H9 (cell line): ENCODE measurements around the gene CRHR2. TPM values are rescaled to one million over a fixed set of nuclear protein-coding genes. Genes with fewer than 3 reads are reported as not detected.

Source experiments
- DNase-seq: peaks from one replicate; pipeline ENCODE4 v3.0.0-alpha.2; 2017
- H2AFZ ChIP-seq: one replicate; pipeline ENCODE4 v1.6.1; 2013; ENCODE audit warnings: mild to moderate bottlenecking, low read length, control low read depth, moderate library complexity
- H2AK5ac ChIP-seq: 2 replicates; pipeline ENCODE4 v1.6.1; 2013; ENCODE audit warnings: low read length, control low read depth, mixed read lengths; ENCODE audit not compliant: insufficient read length
- H2BK120ac ChIP-seq: one replicate; pipeline ENCODE4 v1.6.1; 2013; ENCODE audit warnings: low read depth, mild to moderate bottlenecking, low read length, control low read depth, inconsistent platforms; ENCODE audit not compliant: poor library complexity, severe bottlenecking
- H2BK12ac ChIP-seq: 2 replicates; pipeline ENCODE4 v1.6.1; 2013; ENCODE audit warnings: low read length, control low read depth, mixed read lengths, low read depth; ENCODE audit not compliant: insufficient read length
- H2BK15ac ChIP-seq: 2 replicates; pipeline ENCODE4 v1.6.1; 2013; ENCODE audit warnings: low read depth, low read length, control low read depth
- H2BK20ac ChIP-seq: one replicate; pipeline ENCODE4 v1.6.1; 2013; ENCODE audit warnings: low read depth, mild to moderate bottlenecking, low read length, control low read depth, inconsistent platforms; ENCODE audit not compliant: poor library complexity, severe bottlenecking
- H2BK5ac ChIP-seq: 2 replicates; pipeline ENCODE4 v1.6.1; 2013; ENCODE audit warnings: low read length, control low read depth, mixed read lengths; ENCODE audit not compliant: insufficient read length
- H3K14ac ChIP-seq: 2 replicates; pipeline ENCODE4 v1.6.1; 2013; ENCODE audit warnings: low read length, control low read depth; ENCODE audit not compliant: insufficient read depth
- H3K18ac ChIP-seq: 2 replicates; pipeline ENCODE4 v1.6.1; 2013; ENCODE audit warnings: low read depth, mild to moderate bottlenecking, mixed read lengths, low read length, control low read depth; ENCODE audit not compliant: insufficient read length
- H3K23ac ChIP-seq: 2 replicates; pipeline ENCODE4 v1.6.1; 2013; ENCODE audit warnings: low read length, control low read depth, mixed read lengths, low read depth; ENCODE audit not compliant: insufficient read length
- H3K23me2 ChIP-seq: 2 replicates; pipeline ENCODE4 v1.6.1; 2013; ENCODE audit warnings: low read depth, mild to moderate bottlenecking, mixed read lengths, low read length, control low read depth; ENCODE audit not compliant: insufficient read length, poor library complexity, severe bottlenecking
- H3K27ac ChIP-seq: 2 replicates; pipeline ENCODE4 v1.5.1; 2013; ENCODE audit warnings: low read length, control low read depth, mixed read lengths, low read depth; ENCODE audit not compliant: insufficient read length
- H3K27me3 ChIP-seq: 2 replicates; pipeline ENCODE4 v1.6.1; 2013; ENCODE audit warnings: low read length, control low read depth, inconsistent platforms; ENCODE audit not compliant: insufficient read depth
- H3K4ac ChIP-seq: 2 replicates; pipeline ENCODE4 v1.6.1; 2013; ENCODE audit warnings: low read depth, mild to moderate bottlenecking, control low read depth, inconsistent platforms, low read length, moderate library complexity
- H3K4me1 ChIP-seq: 2 replicates; pipeline ENCODE4 v1.6.1; 2013; ENCODE audit warnings: low read length, control low read depth, inconsistent platforms; ENCODE audit not compliant: insufficient read depth
- H3K4me2 ChIP-seq: 2 replicates; pipeline ENCODE4 v1.6.1; 2013; ENCODE audit warnings: low read length, control low read depth, mixed read lengths; ENCODE audit not compliant: insufficient read length, insufficient read depth
- H3K56ac ChIP-seq: 2 replicates; pipeline ENCODE4 v1.6.1; 2013; ENCODE audit warnings: low read depth, mild to moderate bottlenecking, mixed read lengths, low read length, control low read depth; ENCODE audit not compliant: insufficient read length
- H3K79me1 ChIP-seq: 2 replicates; pipeline ENCODE4 v1.6.1; 2013; ENCODE audit warnings: low read depth, mild to moderate bottlenecking, moderate library complexity, low read length, control low read depth, inconsistent platforms; ENCODE audit not compliant: insufficient read depth, poor library complexity, severe bottlenecking
- H3K79me2 ChIP-seq: 2 replicates; pipeline ENCODE4 v1.6.1; 2013; ENCODE audit warnings: low read length, control low read depth, inconsistent platforms; ENCODE audit not compliant: insufficient read depth
- H3K9ac ChIP-seq: 2 replicates; pipeline ENCODE4 v1.6.1; 2013; ENCODE audit warnings: low read length, control low read depth, mixed read lengths; ENCODE audit not compliant: insufficient read length; ENCODE audit errors: extremely low read depth
- H3K9me3 ChIP-seq: one replicate; pipeline ENCODE4 v1.6.1; 2013; ENCODE audit warnings: low read depth, low read length, inconsistent platforms; ENCODE audit not compliant: control insufficient read depth
- H3T11ph ChIP-seq: one replicate; pipeline ENCODE4 v1.6.1; 2013; ENCODE audit warnings: mild to moderate bottlenecking, low read length, control low read depth, inconsistent platforms
- H4K20me1 ChIP-seq: one replicate; pipeline ENCODE4 v1.6.1; 2013; ENCODE audit not compliant: control insufficient read depth, insufficient read length, insufficient read depth
- H4K5ac ChIP-seq: 2 replicates; pipeline ENCODE4 v1.6.1; 2013; ENCODE audit warnings: low read depth, mild to moderate bottlenecking, mixed read lengths, low read length, control low read depth; ENCODE audit not compliant: insufficient read length
- H4K8ac ChIP-seq: replicated peaks from 2 replicates; pipeline ENCODE4 v1.6.1; 2013; ENCODE audit warnings: low read length, control low read depth, mixed read lengths, low read depth; ENCODE audit not compliant: insufficient read length
- H4K91ac ChIP-seq: 2 replicates; pipeline ENCODE4 v1.6.1; 2013; ENCODE audit warnings: low read depth, mild to moderate bottlenecking, moderate library complexity, mixed read lengths, low read length, control low read depth; ENCODE audit not compliant: insufficient read length
- H3K27ac Mint-ChIP-seq, 3 experiments: 2 replicates in 2 of 3; 3 replicates in 1 of 3; pipeline ENCODE4 v1.8.0; 2020 to 2021; ENCODE audit warnings: mixed read lengths in 3 of 3, mild to moderate bottlenecking in 1 of 3, moderate library complexity in 1 of 3
- H3K27me3 Mint-ChIP-seq: 2 replicates; pipeline ENCODE4 v1.8.0; 2021; ENCODE audit warnings: low read depth, mild to moderate bottlenecking, moderate library complexity, mixed read lengths
- H3K36me3 Mint-ChIP-seq, 3 experiments: 2 replicates in 2 of 3; 3 replicates in 1 of 3; pipeline ENCODE4 v1.8.0; 2020 to 2021; ENCODE audit warnings: low read depth in 3 of 3, mixed read lengths in 3 of 3; ENCODE audit not compliant: insufficient read depth in 1 of 3
- H3K4me1 Mint-ChIP-seq, 2 experiments: 2 replicates each; pipeline ENCODE4 v1.8.0; 2020; ENCODE audit warnings: mixed read lengths in 2 of 2
- H3K4me3 Mint-ChIP-seq, 2 experiments: 2 replicates in 1 of 2; 3 replicates in 1 of 2; pipeline ENCODE4 v1.8.0; 2020 to 2021; ENCODE audit warnings: mild to moderate bottlenecking in 2 of 2, mixed read lengths in 2 of 2, moderate library complexity in 1 of 2
- H3K9me3 Mint-ChIP-seq, 2 experiments: 2 replicates in 1 of 2; 3 replicates in 1 of 2; pipeline ENCODE4 v1.8.0; 2020; ENCODE audit warnings: mild to moderate bottlenecking in 2 of 2, mixed read lengths in 2 of 2, moderate library complexity in 1 of 2
- CTCF ChIP-seq: fragments of 200-600 bp; sonication (generic); conservative IDR thresholded peaks from 3 replicates; pipeline ENCODE4 v1.8.0; 2021; ENCODE audit warnings: antibody characterized with exemption, mild to moderate bottlenecking
- WGBS: extraction: QIAGEN DNeasy Blood & Tissue Kit; methylation state at CpG from one replicate; pipeline ENCODE4 v1.1.7; 2013; ENCODE audit warnings: missing lambda C conversion rate, low lambda C conversion rate, mixed read lengths; ENCODE audit not compliant: insufficient read length; ENCODE audit errors: extremely low coverage; 5-methylcytosine and 5-hydroxymethylcytosine counted together
- total RNA-seq: library from RNA; stranded (reverse); gene quantifications from 2 replicates; pipeline ENCODE4 v1.2.1, GENCODE V29; 2021

Gene CRHR2
- total RNA-seq, 1 experiment from 2014 or later, result 0.07 TPM

- Histone ChIP-seq H3K79me1 (no peaks in the 10 kb centered on the region), H3K23ac (no peak overlapping the region), H2AFZ (no peak overlapping the region), H3K27ac (no peak overlapping the region), H3K4ac (no peak overlapping the region), H3K27me3 (no peaks in the 10 kb centered on the region), H2BK12ac (no peak overlapping the region), H4K5ac (no peak overlapping the region), H3K79me2 (no peaks in the 10 kb centered on the region), H4K91ac (no peak overlapping the region), H2BK15ac (no peak overlapping the region), H2BK5ac (no peak overlapping the region), H3K18ac (no peak overlapping the region), H4K8ac (no peak overlapping the region), H2BK20ac (no peak overlapping the region), H3K23me2 (no peaks in the 10 kb centered on the region), H2AK5ac (no peak overlapping the region), H3K56ac (no peak overlapping the region), H3T11ph (no peak overlapping the region), H3K4me1 (peaks cover 4% of the 10 kb centered on the region; the same call in 1 of the 2 replicates), H4K20me1 (no peaks in the 10 kb centered on the region), H3K9ac (no peak overlapping the region), H3K14ac (no peak overlapping the region), H3K9me3 (no peaks in the 10 kb centered on the region), H2BK120ac (no peak overlapping the region), H3K4me2 (no peak overlapping the region)
- H3K4me3 Mint-ChIP-seq, result no peak overlapping the region
- no peak for DNase-seq
- no peak for TF ChIP-seq CTCF
- H3K9me3 Mint-ChIP-seq, result no peaks in the 10 kb centered on the region
- no CpG with 5 or more reads among the region's 2 CpGs for WGBS
- no peak overlapping the region for H3K27ac Mint-ChIP-seq
- H3K36me3 Mint-ChIP-seq, result no peaks in the 10 kb centered on the region; a peak in 1 of 7 replicates
- peaks cover 13 to 16% of the 10 kb centered on the region in 2 experiments for H3K4me1 Mint-ChIP-seq
- peaks cover 43% of the 10 kb centered on the region for H3K27me3 Mint-ChIP-seq
Measured at GRCh38 chr7:30674876-30675275, 7.4 kb downstream of the CRHR2 start.
